ENCODE data around the gene PRM3. TPM values are rescaled to one million over a fixed set of nuclear protein-coding genes. Genes with fewer than 3 reads are reported as not detected.
A peak's percentile ranks its signal among the peaks of the same experiment; 100 is the strongest.

Gene PRM3
- total and polyA plus RNA-seq, 3 experiments from 2014 or later: not detected

DNA sequence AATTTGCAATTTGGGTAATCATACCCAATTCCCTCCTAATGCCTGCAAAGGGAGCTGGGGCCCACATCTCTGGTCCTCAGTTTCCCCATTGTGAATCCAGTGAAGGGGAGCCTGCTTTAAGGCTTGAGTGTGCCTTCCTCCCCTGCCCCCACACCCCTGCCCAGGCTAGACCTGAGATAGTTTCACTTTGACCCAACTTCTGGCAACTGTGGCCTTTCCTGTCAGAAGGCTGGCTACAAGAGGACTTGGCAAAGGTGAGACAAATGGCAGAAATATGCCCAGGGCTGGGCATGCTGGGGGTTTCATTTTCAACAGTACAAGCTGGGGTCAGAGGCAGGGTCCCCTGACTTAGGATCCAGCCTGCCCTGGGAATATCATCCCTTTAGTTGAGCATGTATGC is 27.4 kb downstream of the PRM3 start:
- no peaks in the 10 kb centered on the region for H3K9me3 ChIP-seq (ENCODE audit: low read length)
- Mint-ChIP-seq H3K4me1 (peaks cover 6 to 11% (median 10%) of the 10 kb centered on the region in 3 donors), H3K4me3 (no peak overlapping the region), H3K9me3 (no peaks in the 10 kb centered on the region), H3K27ac (peak overlapping the region in 1 of 8 donors; percentile 50), H3K27me3 (peaks cover 0 to 1% of the 10 kb centered on the region in 2 donors), H3K36me3 (peaks cover 0 to 4% (median 3%) of the 10 kb centered on the region in 3 donors)
- peaks cover 3% of the 10 kb centered on the region for H3K4me1 ChIP-seq (ENCODE audit: insufficient read depth, low read length)
- no peaks in the 10 kb centered on the region for H3K36me3 ChIP-seq (ENCODE audit: insufficient read depth, low read length)
- H3K4me3 ChIP-seq (ENCODE audit: low read length): no peak overlapping the region
- no peaks in the 10 kb centered on the region for H3K27me3 ChIP-seq (ENCODE audit: insufficient read depth, low read length, poor library complexity, severe bottlenecking)
- CTCF ChIA-PET: interaction anchor here (2.2 kb wide), 1 partner anchor 9 kb away, joined by 16 read pairs; the partner anchor contains the start of gene SOCS1
- no peak overlapping the region for H3K27ac ChIP-seq (ENCODE audit: low read depth, low read length)
- DNase-seq: no peak
- POLR2A ChIA-PET: no interaction called here

DNA sequence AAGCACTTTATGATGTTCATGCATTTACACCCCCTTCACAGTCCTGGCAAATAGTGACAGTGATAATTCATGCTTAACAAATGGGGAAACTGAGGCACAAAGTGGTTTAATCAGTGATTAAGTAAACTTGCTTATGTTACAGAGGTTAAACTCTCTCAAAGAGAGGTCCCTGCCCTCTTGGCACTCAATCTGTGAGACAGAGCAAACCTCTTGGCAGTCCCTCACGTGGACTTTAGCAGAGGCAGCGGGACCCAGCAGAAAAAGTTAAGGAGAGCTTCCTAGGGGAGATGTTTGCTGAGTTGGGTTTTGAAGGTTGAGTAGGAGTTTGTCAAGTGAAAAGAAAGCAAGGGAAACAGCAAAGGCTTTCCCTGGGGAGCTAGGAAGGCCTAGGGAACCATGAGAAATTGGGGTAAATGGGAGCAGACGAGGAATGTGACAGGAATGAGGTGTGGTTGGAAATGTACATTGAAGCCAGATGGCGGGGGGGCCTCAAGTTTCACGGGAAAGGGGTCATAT is 28.1 kb downstream of the PRM3 start:
- H3K27me3 ChIP-seq (ENCODE audit: insufficient read depth, low read length, poor library complexity, severe bottlenecking): no peaks in the 10 kb centered on the region
- H3K9me3 ChIP-seq (ENCODE audit: low read length): no peaks in the 10 kb centered on the region
- Mint-ChIP-seq H3K9me3 (no peaks in the 10 kb centered on the region), H3K36me3 (no peaks in the 10 kb centered on the region), H3K4me3 (peak overlapping the region in 1 of 7 donors; percentile 78), H3K27ac (peak overlapping the region in 1 of 8 donors; percentile 33), H3K4me1 (peaks cover 6 to 17% (median 6%) of the 10 kb centered on the region in 3 donors), H3K27me3 (peaks cover 0 to 1% of the 10 kb centered on the region in 2 donors)
- no peak overlapping the region for H3K4me3 ChIP-seq (ENCODE audit: low read length)
- peaks cover 8% of the 10 kb centered on the region for H3K4me1 ChIP-seq (ENCODE audit: insufficient read depth, low read length)
- DNase-seq: no peak
- ChIA-PET CTCF (interaction anchor here (2.2 kb wide), 1 partner anchor 10 kb away, joined by 16 read pairs; the partner anchor contains the start of gene SOCS1), POLR2A (no interaction called here)
- no peaks in the 10 kb centered on the region for H3K36me3 ChIP-seq (ENCODE audit: insufficient read depth, low read length)
- H3K27ac ChIP-seq (ENCODE audit: low read depth, low read length): no peak overlapping the region

DNA sequence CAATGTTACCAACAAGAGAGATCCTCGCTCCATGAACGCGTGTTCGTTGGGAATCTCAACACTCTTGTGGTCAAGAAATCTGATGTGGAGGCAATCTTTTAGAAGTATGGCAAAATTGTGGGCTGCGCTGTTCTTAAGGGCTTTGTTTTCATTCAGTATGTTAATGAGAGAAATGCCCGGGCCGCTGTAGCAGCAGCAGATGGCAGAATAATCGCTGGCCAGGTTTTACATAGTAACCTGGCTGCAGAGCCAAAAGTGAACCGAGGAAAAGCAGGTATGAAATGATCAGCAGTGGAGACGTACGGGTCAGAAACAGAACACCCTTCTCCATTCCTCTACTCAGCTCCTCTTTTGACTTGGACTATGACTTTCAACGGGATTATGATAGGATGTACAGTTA is 30.8 kb downstream of the PRM3 start:
- Histone ChIP-seq H3K36me3 (ENCODE audit: insufficient read depth, low read length) (no peaks in the 10 kb centered on the region), H3K9me3 (ENCODE audit: low read length) (no peaks in the 10 kb centered on the region), H3K4me3 (ENCODE audit: low read length) (no peak overlapping the region), H3K27ac (ENCODE audit: low read depth, low read length) (no peak overlapping the region), H3K27me3 (ENCODE audit: insufficient read depth, low read length, poor library complexity, severe bottlenecking) (no peaks in the 10 kb centered on the region), H3K4me1 (ENCODE audit: insufficient read depth, low read length) (peaks cover 13% of the 10 kb centered on the region)
- no peak overlapping the region for H3K4me3 Mint-ChIP-seq
- H3K36me3 Mint-ChIP-seq: no peaks in the 10 kb centered on the region
- H3K9me3 Mint-ChIP-seq: no peaks in the 10 kb centered on the region
- peaks cover 4 to 24% (median 7%) of the 10 kb centered on the region in 3 donors for H3K4me1 Mint-ChIP-seq
- H3K27ac Mint-ChIP-seq: no peak overlapping the region
- POLR2A ChIA-PET: no interaction called here
- CTCF ChIA-PET: no interaction called here
- no peak for DNase-seq
- peaks cover 0 to 1% of the 10 kb centered on the region in 2 donors for H3K27me3 Mint-ChIP-seq

DNA sequence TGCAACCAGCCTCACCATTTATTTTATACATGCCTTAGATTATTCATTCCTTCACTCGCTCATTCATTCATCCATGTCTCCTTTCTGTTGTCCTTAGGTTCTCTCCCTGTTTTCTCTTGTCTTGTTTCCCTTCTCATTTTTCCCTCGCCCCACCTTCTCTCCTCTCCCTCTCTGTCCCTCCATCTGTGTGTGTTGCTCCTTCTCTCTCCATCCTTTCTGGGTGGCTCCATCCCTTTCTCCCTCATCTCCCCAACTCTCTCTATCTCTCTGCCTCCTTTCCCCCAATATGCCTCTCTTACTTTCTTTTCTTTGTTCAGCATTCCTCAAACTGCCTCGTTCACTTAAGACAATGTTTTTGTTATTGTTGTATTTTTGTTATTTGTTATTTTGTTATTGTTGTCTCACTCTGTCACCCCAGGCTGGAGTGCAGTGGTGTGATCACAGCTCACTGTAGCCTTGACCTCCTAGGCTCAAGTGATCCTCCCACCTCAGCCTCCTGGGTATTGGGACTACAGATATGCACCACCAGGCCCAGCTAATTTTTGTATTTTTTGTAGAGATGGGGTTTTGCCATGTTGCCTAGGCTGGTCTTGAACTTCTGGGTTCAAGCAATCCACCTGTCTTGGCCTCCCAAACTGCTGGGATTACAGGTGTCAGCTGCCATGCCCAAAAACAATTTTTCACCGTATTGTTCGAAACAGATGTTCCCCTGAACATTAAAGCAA is 31.8 kb downstream of the PRM3 start:
- Mint-ChIP-seq H3K4me3 (no peak overlapping the region), H3K36me3 (no peaks in the 10 kb centered on the region), H3K27ac (no peak overlapping the region), H3K9me3 (no peaks in the 10 kb centered on the region), H3K4me1 (peaks cover 4 to 24% (median 7%) of the 10 kb centered on the region in 3 donors), H3K27me3 (peaks cover 0 to 1% of the 10 kb centered on the region in 2 donors)
- no peak overlapping the region for H3K4me3 ChIP-seq (ENCODE audit: low read length)
- DNase-seq: no peak
- no peak overlapping the region for H3K27ac ChIP-seq (ENCODE audit: low read depth, low read length)
- POLR2A ChIA-PET: interaction anchor here (1.1 to 1.2 kb wide), 2 partner anchors 13 to 16 kb away, joined by 3 to 10 read pairs; no protein-coding TSS in a partner anchor
- H3K9me3 ChIP-seq (ENCODE audit: low read length): no peaks in the 10 kb centered on the region
- H3K27me3 ChIP-seq (ENCODE audit: insufficient read depth, low read length, poor library complexity, severe bottlenecking): no peaks in the 10 kb centered on the region
- H3K36me3 ChIP-seq (ENCODE audit: insufficient read depth, low read length): no peaks in the 10 kb centered on the region
- CTCF ChIA-PET: interaction anchor here (1.4 to 1.5 kb wide), 2 partner anchors 11 to 13 kb away, joined by 4 to 5 read pairs; no protein-coding TSS in a partner anchor
- H3K4me1 ChIP-seq (ENCODE audit: insufficient read depth, low read length): peaks cover 13% of the 10 kb centered on the region

DNA sequence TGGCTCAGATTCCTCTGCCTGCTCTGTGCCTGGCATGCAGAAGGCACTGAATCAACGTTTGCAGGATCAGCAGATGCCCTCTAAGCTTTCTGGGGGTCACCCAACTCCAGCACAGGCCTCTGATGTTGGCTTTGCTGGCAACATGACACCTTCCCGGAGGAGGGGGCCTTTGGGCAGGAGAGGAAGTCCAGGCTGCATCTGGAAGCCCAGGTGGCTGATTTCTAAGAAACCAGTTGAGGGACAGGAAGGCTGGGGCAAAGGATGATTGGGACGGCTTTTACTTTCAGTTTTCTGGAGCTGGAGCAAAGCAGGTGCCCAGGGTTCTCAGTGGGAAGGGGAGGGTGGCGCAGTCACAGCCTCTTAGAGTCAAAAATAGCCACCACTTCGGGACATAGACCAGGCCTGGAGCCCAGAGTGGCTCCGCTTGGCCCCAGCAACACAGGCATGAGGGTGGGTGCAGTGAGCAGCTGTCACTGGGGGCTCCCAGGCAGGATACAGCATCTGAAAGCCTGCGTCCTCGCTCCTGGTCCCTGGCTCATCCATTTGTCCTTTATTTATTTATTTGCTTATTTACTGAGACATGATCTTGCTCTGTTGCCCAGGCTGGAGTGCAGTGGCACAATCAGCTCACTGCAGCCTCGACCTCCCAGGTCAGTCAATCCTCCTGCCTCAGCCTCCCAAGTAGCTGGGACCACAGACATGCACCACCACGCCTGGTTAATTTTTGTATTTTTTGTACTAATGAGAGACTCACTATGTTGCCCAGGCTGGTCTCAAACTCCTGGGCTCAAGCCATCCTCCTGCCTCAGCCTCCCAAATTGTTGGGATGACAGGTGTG is 32.6 kb downstream of the PRM3 start:
- Mint-ChIP-seq H3K4me3 (peak overlapping the region in 5 of 7 donors; percentile 8 to 53 (median 41)), H3K9me3 (no peaks in the 10 kb centered on the region)
- CTCF ChIA-PET: interaction anchor here (1.4 to 1.5 kb wide), 2 partner anchors 11 to 14 kb away, joined by 4 to 5 read pairs; no protein-coding TSS in a partner anchor

DNA sequence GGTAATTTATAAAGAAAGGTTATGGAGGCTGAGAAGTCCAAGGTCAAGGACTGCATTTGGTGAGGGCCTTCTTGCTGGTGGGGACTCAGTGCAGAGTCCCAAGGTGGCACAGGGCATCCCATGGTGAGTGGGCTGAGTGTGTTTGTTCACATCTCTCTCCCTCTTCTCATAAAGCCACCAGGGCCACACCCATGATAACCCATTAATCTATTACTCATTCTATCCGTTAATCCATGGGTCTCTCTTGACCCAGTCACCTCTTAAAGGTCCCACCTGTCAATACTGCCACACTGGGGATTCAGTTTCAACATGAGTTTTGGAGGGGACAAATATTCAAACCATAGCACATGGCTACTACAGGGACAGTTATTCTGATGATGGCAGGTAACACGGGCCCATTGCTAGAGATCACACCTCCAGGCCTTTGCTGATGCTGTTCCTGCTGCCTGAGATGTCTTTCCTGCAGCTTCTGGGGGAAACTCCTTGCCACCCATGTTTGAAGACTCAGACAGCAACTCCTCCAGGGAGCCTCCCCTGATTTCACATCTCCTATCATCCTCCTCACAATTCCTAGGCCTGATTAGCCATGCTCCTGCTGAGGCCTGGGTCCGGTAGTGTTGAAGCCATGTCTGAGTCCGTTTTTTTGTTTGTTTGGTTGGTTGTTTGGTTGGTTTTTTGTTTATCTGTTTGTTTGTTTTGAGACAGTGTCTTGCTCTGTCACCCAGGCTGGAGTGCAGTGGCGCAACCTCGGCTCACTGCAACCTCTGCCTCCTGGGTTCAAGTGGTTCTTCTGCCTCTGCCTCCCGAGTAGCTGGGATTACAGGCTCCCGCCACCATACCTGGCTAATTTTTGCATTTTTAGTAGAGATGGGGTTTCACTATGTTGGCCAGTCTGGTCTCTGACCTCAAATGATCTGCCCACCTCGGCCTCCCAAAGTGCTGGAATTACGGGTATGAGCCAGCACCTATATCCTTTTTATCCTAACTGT is 33.5 kb downstream of the PRM3 start:
- peaks cover 19% of the 10 kb centered on the region for H3K4me1 ChIP-seq (ENCODE audit: insufficient read depth, low read length)
- no peaks in the 10 kb centered on the region for H3K9me3 ChIP-seq (ENCODE audit: low read length)
- H3K27ac ChIP-seq (ENCODE audit: low read depth, low read length): no peak overlapping the region
- no peak overlapping the region for H3K4me3 ChIP-seq (ENCODE audit: low read length)
- H3K27me3 ChIP-seq (ENCODE audit: insufficient read depth, low read length, poor library complexity, severe bottlenecking): no peaks in the 10 kb centered on the region
- no peaks in the 10 kb centered on the region for H3K36me3 Mint-ChIP-seq
- H3K4me1 Mint-ChIP-seq: peaks cover 8 to 21% (median 9%) of the 10 kb centered on the region in 3 donors
- H3K27me3 Mint-ChIP-seq: peaks cover 0 to under 1% of the 10 kb centered on the region in 2 donors
- ChIA-PET POLR2A (interaction anchor here (1.1 kb wide), 1 partner anchor 15 kb away, joined by 10 read pairs; no protein-coding TSS in a partner anchor), CTCF (interaction anchor here (1.4 to 1.9 kb wide), 3 partner anchors 12 to 15 kb away, joined by 4 to 5 read pairs (median 4); no protein-coding TSS in a partner anchor)
- DNase-seq: no peak
- H3K27ac Mint-ChIP-seq: peak overlapping the region in 3 of 8 donors; percentile 23 to 51 (median 26)
- H3K36me3 ChIP-seq (ENCODE audit: insufficient read depth, low read length): no peaks in the 10 kb centered on the region
- H3K9me3 Mint-ChIP-seq: no peaks in the 10 kb centered on the region
- peak overlapping the region in 1 of 7 donors; percentile 53 for H3K4me3 Mint-ChIP-seq

More for the DNA sequence above, 32.6 kb downstream of the PRM3 start:
- no peaks in the 10 kb centered on the region for H3K36me3 ChIP-seq (ENCODE audit: insufficient read depth, low read length)
- Mint-ChIP-seq H3K27me3 (peaks cover 0 to 1% of the 10 kb centered on the region in 2 donors), H3K36me3 (no peaks in the 10 kb centered on the region), H3K27ac (peak overlapping the region in 4 of 8 donors; percentile 26 to 84 (median 34)), H3K4me1 (peaks cover 4 to 24% (median 7%) of the 10 kb centered on the region in 3 donors)
- H3K4me1 ChIP-seq (ENCODE audit: insufficient read depth, low read length): peaks cover 13% of the 10 kb centered on the region
- POLR2A ChIA-PET: interaction anchor here (1.1 to 1.2 kb wide), 2 partner anchors 14 to 15 kb away, joined by 3 to 10 read pairs; no protein-coding TSS in a partner anchor
- H3K4me3 ChIP-seq (ENCODE audit: low read length): no peak overlapping the region
- no peaks in the 10 kb centered on the region for H3K27me3 ChIP-seq (ENCODE audit: insufficient read depth, low read length, poor library complexity, severe bottlenecking)
- H3K9me3 ChIP-seq (ENCODE audit: low read length): no peaks in the 10 kb centered on the region
- H3K27ac ChIP-seq (ENCODE audit: low read depth, low read length): no peak overlapping the region
- no peak for DNase-seq

Measured in CD8-positive, alpha-beta memory T cell (primary cell).